HCT116 (cell line): ENCODE results near the gene NDUFS5. TPM values are rescaled to one million over a fixed set of nuclear protein-coding genes. Genes with fewer than 3 reads are reported as not detected.

Experiments
- ATAC-seq: fragments of 200-7000 bp; cut with Tn5 transposase; 2 replicates; pipeline ENCODE4 v1.9.1; 2020; ENCODE audit warnings: mild to moderate bottlenecking, moderate library complexity
- BruUV-seq: library from RNA; stranded (reverse); fragments of 400-500 nt; replicated peaks from 2 replicates; lab custom pipeline; 2021; lab: Mats Ljungman, UMichigan
- CTCF ChIA-PET: fragments of 300-600 bp; sonication (Branson Sonifier 250); formaldehyde crosslinking; loops from one replicate; lab custom pipeline; 2021; ENCODE audit warnings: antibody characterized with exemption; lab: Charles Lee
- POLR2A ChIA-PET: fragments of 300-600, 350-600 bp; sonication (Branson Sonifier 250); formaldehyde crosslinking; loops from one replicate; lab custom pipeline; 2021; ENCODE audit warnings: antibody characterized with exemption; lab: Charles Lee
- RAD21 ChIA-PET, 2 experiments: fragments of 300-600 bp; sonication (Branson Sonifier 250); formaldehyde crosslinking; loops; one replicate each; lab custom pipeline; 2023; ENCODE audit warnings: low total read pairs in 2 of 2; ENCODE audit not compliant: uncharacterized antibody in 2 of 2, unreplicated experiment in 2 of 2, low non-redundant PET in 1 of 2; lab: Charles Lee
- DNase-seq: peaks from one replicate; pipeline ENCODE4 v3.0.0-alpha.2; 2010; ENCODE audit warnings: low read depth, low spot score
- H2AFZ ChIP-seq: fragments of 200-600 bp; shearing (Covaris generic), sonication (generic); 2 replicates; pipeline ENCODE4 v1.6.1; 2017; ENCODE audit warnings: low read depth, mixed run types, mixed read lengths, antibody characterized with exemption, low read length; ENCODE audit not compliant: poor library complexity, severe bottlenecking
- H3K27ac ChIP-seq: 2 replicates; pipeline ENCODE4 v1.5.1; 2012; ENCODE audit warnings: low read depth, low read length
- H3K27me3 ChIP-seq: fragments of 200-600 bp; sonication (generic); 2 replicates; pipeline ENCODE4 v1.6.1; 2016; ENCODE audit warnings: mixed run types, low read length, mixed read lengths; ENCODE audit not compliant: insufficient read depth
- H3K36me3 ChIP-seq, 2 experiments: fragments of 200-500 bp in 1 of 2; fragments of 200-600 bp in 1 of 2; sonication (Bioruptor generic) in 1 of 2; sonication (generic) in 1 of 2; 2 replicates each; pipeline versions ENCODE4 v1.5.1 to v1.6.1; 2014 to 2016; ENCODE audit warnings: low read length in 2 of 2, inconsistent platforms in 1 of 2, mixed read lengths in 1 of 2, mixed run types in 1 of 2; ENCODE audit not compliant: insufficient read depth in 2 of 2, control insufficient read depth in 1 of 2
- H3K4me1 ChIP-seq, 2 experiments: fragments of 200-600 bp in 1 of 2; sonication (generic) in 1 of 2; 2 replicates each; pipeline versions ENCODE4 v1.5.1 to v1.6.1; 2012 to 2017; ENCODE audit warnings: low read length in 2 of 2, inconsistent platforms in 1 of 2, mild to moderate bottlenecking in 1 of 2, mixed read lengths in 1 of 2, mixed run types in 1 of 2, moderate library complexity in 1 of 2; ENCODE audit not compliant: insufficient read depth in 2 of 2, control insufficient read depth in 1 of 2
- H3K4me2 ChIP-seq: fragments of 200-600 bp; sonication (generic); 2 replicates; pipeline ENCODE4 v1.6.1; 2017; ENCODE audit warnings: mixed run types, low read length, mixed read lengths
- H3K4me3 ChIP-seq, 2 experiments: fragments of 200-600 bp in 1 of 2; sonication (generic) in 1 of 2; replicated peaks in 1 of 2; 2 replicates each; pipeline ENCODE4 v1.5.1; 2011 to 2016; ENCODE audit warnings: low read length in 2 of 2, control low read depth in 1 of 2, low read depth in 1 of 2, mild to moderate bottlenecking in 1 of 2, mixed read lengths in 1 of 2, mixed run types in 1 of 2
- H3K79me2 ChIP-seq: fragments of 200-600 bp; sonication (generic); 2 replicates; pipeline ENCODE4 v1.6.1; 2017; ENCODE audit warnings: mild to moderate bottlenecking, mixed run types, low read length, moderate library complexity, mixed read lengths; ENCODE audit not compliant: insufficient read depth
- H3K9ac ChIP-seq: fragments of 200-600 bp; sonication (generic); 2 replicates; pipeline ENCODE4 v1.6.1; 2016; ENCODE audit warnings: low read length, mixed read lengths
- H3K9me2 ChIP-seq: fragments of 200-600 bp; sonication (generic), shearing (Covaris generic); 2 replicates; pipeline ENCODE4 v1.6.1; 2017; ENCODE audit warnings: mixed run types, mild to moderate bottlenecking, moderate library complexity; ENCODE audit not compliant: insufficient read depth
- H3K9me3 ChIP-seq, 2 experiments: fragments of 200-500 bp in 1 of 2; fragments of 200-600 bp in 1 of 2; sonication (Bioruptor generic) in 1 of 2; sonication (generic) in 1 of 2; 2 replicates each; pipeline ENCODE4 v1.6.1; 2014 to 2017; ENCODE audit warnings: low read length in 2 of 2, mixed read lengths in 2 of 2, inconsistent platforms in 1 of 2, low read depth in 1 of 2, mild to moderate bottlenecking in 1 of 2, mixed run types in 1 of 2, moderate library complexity in 1 of 2; ENCODE audit not compliant: control insufficient read depth in 1 of 2, insufficient read depth in 1 of 2
- H4K20me1 ChIP-seq: fragments of 200-600 bp; sonication (generic), shearing (Covaris generic); 2 replicates; pipeline ENCODE4 v1.6.1; 2017; ENCODE audit warnings: mixed run types, mild to moderate bottlenecking, moderate library complexity; ENCODE audit not compliant: insufficient read depth
- ATF3 ChIP-seq: IDR thresholded peaks from 2 replicates; pipeline ENCODE4 v1.6.1; 2012
- CBX3 ChIP-seq: IDR thresholded peaks from 2 replicates; pipeline ENCODE4 v1.6.1; 2012; ENCODE audit warnings: low read depth
- EGR1 ChIP-seq: IDR thresholded peaks from 2 replicates; pipeline ENCODE4 v1.6.1; 2012; ENCODE audit warnings: low read depth
- POLR2AphosphoS5 ChIP-seq: IDR thresholded peaks from 2 replicates; pipeline ENCODE4 v1.6.1; 2011; ENCODE audit warnings: mild to moderate bottlenecking, low read depth, low read length, moderate library complexity
- REST ChIP-seq: IDR thresholded peaks from 2 replicates; pipeline ENCODE4 v1.6.1; 2012; ENCODE audit warnings: low read depth
- SP1 ChIP-seq: IDR thresholded peaks from 2 replicates; pipeline ENCODE4 v1.6.1; 2012; ENCODE audit warnings: low read depth
- TCF7L2 ChIP-seq: IDR thresholded peaks from 2 replicates; pipeline ENCODE4 v1.7.0; 2011; ENCODE audit warnings: borderline replicate concordance, inconsistent platforms; ENCODE audit not compliant: insufficient read depth, insufficient read length; ENCODE audit errors: extremely low read depth
- ZFX ChIP-seq: fragments of 450-650 bp; IDR thresholded peaks from 2 replicates; pipeline ENCODE4 v1.6.1; 2017
- ZNF274 ChIP-seq: fragments of 200-500 bp; sonication (Bioruptor generic); IDR thresholded peaks from 2 replicates; pipeline ENCODE4 v1.6.1; 2014; ENCODE audit warnings: mild to moderate bottlenecking, low read depth, low read length, inconsistent platforms
- intact Hi-C: fragments of 100-400 bp; cut with micrococcal nuclease; formaldehyde crosslinking; loops from 2 replicates; pipeline ENCODE4 v1.10.0; 2022
- total RNA-seq: library from RNA; stranded (reverse); gene quantifications from one replicate; pipeline ENCODE4 v1.2.1, GENCODE V29; 2021; ENCODE audit not compliant: unreplicated experiment

The NDUFS5 gene
- total RNA-seq, 1 experiment from 2014 or later = 263 TPM

- Histone ChIP-seq H4K20me1 (peaks cover 12% of the 10 kb centered on the region; the same call in 1 of the 2 replicates), H3K27me3 (no peaks in the 10 kb centered on the region), H3K9ac (peak overlapping the region; percentile 67), H3K9me3 (no peaks in the 10 kb centered on the region), H3K9me2 (no peaks in the 10 kb centered on the region), H3K36me3 (0 out of 4 replicates have a peak, but pooled peaks cover 4 to 8% of the 10 kb centered on the region in 2 experiments), H3K4me1 (peaks cover 32 to 47% of the 10 kb centered on the region in 2 experiments), H3K79me2 (peaks cover 39% of the 10 kb centered on the region), H3K4me2 (peak overlapping the region; percentile 99), H3K4me3 (peak overlapping the region in 1 of 2 experiments; percentile 88; a peak in 2 of 4 replicates), H2AFZ (no peak overlapping the region), H3K27ac (peak overlapping the region; percentile 23; the same call in 1 of the 2 replicates)
- no peak for ATAC-seq
- ChIA-PET RAD21 (no interaction called here), POLR2A (interaction anchor here (1.5 to 2.2 kb wide), 2 partner anchors 26 to 30 kb away, joined by 4 to 9 read pairs; no protein-coding TSS in a partner anchor), CTCF (no interaction called here)
- DNase-seq = no peak
- intact Hi-C loops = loop anchor here (5.0 kb wide), 1 partner anchor 33 kb away; no protein-coding TSS in a partner anchor
- TF ChIP-seq REST (no peak), ZFX (no peak), CBX3 (no peak), SP1 (no peak), EGR1 (no peak), TCF7L2 (no peak), ATF3 (no peak), ZNF274 (no peak), POLR2AphosphoS5 (no peak)
- BruUV-seq = TSS peak; percentile 66
Measured at GRCh38 chr1:38989979-38990378, 36.2 kb upstream of the NDUFS5 start.
